ENCODE measurements around the gene HAAO. TPM values are rescaled to one million over a fixed set of nuclear protein-coding genes. Genes with fewer than 3 reads are reported as not detected.

The HAAO gene
- total RNA-seq = 10 to 100 TPM; 10.3 to 14.0 TPM

DNA sequence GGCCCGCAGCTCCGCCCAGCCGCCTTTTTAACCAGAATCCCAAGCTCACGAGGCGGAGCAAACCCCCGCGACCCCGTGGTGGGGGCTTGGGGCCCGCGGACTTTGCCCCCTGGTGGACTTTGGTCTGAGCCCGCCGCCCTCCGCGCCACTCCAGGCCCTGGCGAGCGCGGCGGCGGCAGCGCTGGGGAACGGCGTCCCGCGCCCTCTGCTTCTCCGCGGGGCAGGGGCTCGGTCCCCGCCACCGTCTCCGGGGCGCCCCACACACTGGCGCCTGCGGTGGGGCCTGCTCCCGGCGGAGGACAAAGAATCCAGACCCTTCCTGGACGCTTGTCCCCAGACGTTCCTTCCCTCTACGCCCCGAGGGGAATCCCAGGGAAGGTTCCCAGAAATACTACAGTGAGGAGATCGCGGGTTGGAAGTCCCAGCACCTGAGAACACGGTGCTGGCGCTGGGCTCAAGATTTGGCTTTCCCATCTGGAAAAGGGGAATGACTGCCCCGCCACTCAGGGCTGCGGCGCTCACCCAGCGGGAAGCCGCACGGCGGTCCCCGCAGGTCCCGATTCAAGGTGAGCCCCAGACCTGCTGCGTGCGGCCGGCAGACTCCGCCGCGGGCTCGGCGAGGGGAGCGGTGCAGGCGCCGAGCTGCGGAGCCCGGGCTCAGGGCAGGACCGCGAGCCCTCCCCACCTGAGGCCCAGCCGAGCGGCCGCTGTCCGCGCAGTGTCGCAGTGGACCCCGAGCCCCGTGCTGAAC lies at the start of gene HAAO:
Gene HAAO, minus strand, starts transcription at position 1 of the 751 bp plus-strand sequence. CDS start 47 bp downstream, outside the sequence.
- intact Hi-C loops (cut with DNase I) = loop anchor here (10.0 kb wide), 1 partner anchor 298 kb away; the partner anchor contains the start of gene KCNG3
- Histone ChIP-seq H3K9me3 (no peaks in the 10 kb centered on the region), H3K4me3 (peak within 1 kb of the TSS; percentile 58 to 60), H3K4me1 (replicated peaks) (peaks cover 5% of the 10 kb centered on the region), H3K27ac (peak within 1 kb of the TSS; percentile 89 to 95), H3K27me3 (replicated peaks; ENCODE audit: insufficient read depth) (no peaks in the 10 kb centered on the region), H3K36me3 (no peaks in the 10 kb centered on the region)
- WGBS = 2% methylated on average over 42 of the region's 75 CpGs
- DNase-seq (ENCODE audit: low spot score) = no peak
- TF ChIP-seq POLR2AphosphoS5 (IDR thresholded peaks at IDR 0.05) (no peak), CTCF (IDR thresholded peaks at IDR 0.05) (peak in 2 of 4 experiments; percentile 30 to 41)

DNA sequence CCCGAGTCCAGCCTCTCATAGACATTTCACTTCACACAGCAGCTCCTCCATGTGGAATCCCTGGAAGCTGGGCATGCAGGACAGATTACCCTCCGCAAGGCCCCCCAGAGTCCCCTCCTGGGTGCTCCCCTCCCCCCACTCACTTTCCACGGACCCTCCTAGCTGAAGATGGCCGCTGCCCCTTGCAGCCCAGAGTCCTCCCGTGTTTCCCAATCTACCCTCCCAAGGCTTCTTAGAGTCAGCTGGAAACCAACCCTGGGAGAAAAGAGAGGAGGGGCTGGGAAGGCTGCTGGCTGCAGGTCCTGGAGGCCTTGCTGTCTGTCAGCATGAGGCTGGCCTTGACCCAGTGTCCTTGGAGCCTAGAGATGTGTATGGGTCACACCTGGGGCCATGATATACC lies 49.0 kb upstream of the HAAO start:
- no peak for DNase-seq (ENCODE audit: low spot score)
- TF ChIP-seq POLR2AphosphoS5 (IDR thresholded peaks at IDR 0.05) (no peak), POLR2A (IDR thresholded peaks at IDR 0.05) (no peak), CTCF (IDR thresholded peaks at IDR 0.05) (no peak)
- Histone ChIP-seq H3K9me3 (no peaks in the 10 kb centered on the region), H3K4me1 (replicated peaks) (no peaks in the 10 kb centered on the region), H3K4me3 (no peak overlapping the region), H3K36me3 (no peaks in the 10 kb centered on the region), H3K27ac (peak overlapping the region in 1 of 2 donors; percentile 24), H3K27me3 (replicated peaks; ENCODE audit: insufficient read depth) (no peaks in the 10 kb centered on the region)
- intact Hi-C loops (cut with DNase I) = no loop called here
- 88% methylated on average over 5 of the region's 5 CpGs for whole genome bisulfite sequencing

GRCh38 chr2:42840760-42841159 lies 48.4 kb upstream of the HAAO start:
- intact Hi-C loops (cut with DNase I) = no loop called here
- no peaks in the 10 kb centered on the region for H3K4me1 ChIP-seq (replicated peaks)
- H3K9me3 ChIP-seq = no peaks in the 10 kb centered on the region
- no peak for DNase-seq (ENCODE audit: low spot score)
- no peak overlapping the region for H3K4me3 ChIP-seq
- WGBS = 72% methylated on average over 6 of the region's 6 CpGs
- peak overlapping the region in 1 of 2 donors; percentile 25 for H3K27ac ChIP-seq
- H3K27me3 ChIP-seq (replicated peaks; ENCODE audit: insufficient read depth) = no peaks in the 10 kb centered on the region
- TF ChIP-seq POLR2AphosphoS5 (IDR thresholded peaks at IDR 0.05) = no peak
- TF ChIP-seq POLR2A (IDR thresholded peaks at IDR 0.05) = no peak
- TF ChIP-seq CTCF (IDR thresholded peaks at IDR 0.05) = no peak
- H3K36me3 ChIP-seq = no peaks in the 10 kb centered on the region

- no peaks in the 10 kb centered on the region for H3K36me3 ChIP-seq
- intact Hi-C loops (cut with DNase I) = no loop called here
- 64% methylated on average over 4 of the region's 4 CpGs for WGBS
- DNase-seq (ENCODE audit: low spot score) = no peak
- H3K4me3 ChIP-seq = no peak overlapping the region
- H3K27ac ChIP-seq = peak overlapping the region in 1 of 2 donors; percentile 25
- H3K27me3 ChIP-seq (replicated peaks; ENCODE audit: insufficient read depth) = no peaks in the 10 kb centered on the region
- no peaks in the 10 kb centered on the region for H3K9me3 ChIP-seq
- TF ChIP-seq POLR2AphosphoS5 (IDR thresholded peaks at IDR 0.05) = no peak
- TF ChIP-seq POLR2A (IDR thresholded peaks at IDR 0.05) = no peak
- no peak for TF ChIP-seq CTCF (IDR thresholded peaks at IDR 0.05)
- H3K4me1 ChIP-seq (replicated peaks) = no peaks in the 10 kb centered on the region
Observed at GRCh38 chr2:42839809-42840501, 47.6 kb upstream of the HAAO start.

Measured in prostate gland (tissue), 2 donors.